Activated CD8-positive, alpha-beta T cell treated with anti-CD3 and anti-CD28 coated beads for 36 hours (primary cell): ENCODE data around the gene HUNK. TPM values are rescaled to one million over a fixed set of nuclear protein-coding genes. Genes with fewer than 3 reads are reported as not detected.

Experiments used
- ATAC-seq: fragments of 200-7000 bp; cut with Tn5 transposase; one replicate; pipeline ENCODE4 v1.10.0; 2021; ENCODE audit warnings: mild to moderate bottlenecking, moderate library complexity
- CTCF ChIA-PET: fragments of 350-600 bp; sonication (Branson Sonifier 250); formaldehyde crosslinking; loops from one replicate; lab custom pipeline; 2021; ENCODE audit warnings: antibody characterized with exemption; lab: Charles Lee
- POLR2A ChIA-PET: fragments of 350-600 bp; sonication (Branson Sonifier 250); formaldehyde crosslinking; loops from one replicate; lab custom pipeline; 2021; ENCODE audit warnings: antibody characterized with exemption; lab: Charles Lee
- DNase-seq: peaks from one replicate; pipeline ENCODE4 v3.0.0-alpha.2; 2020
- H3K27ac Mint-ChIP-seq: one replicate; pipeline ENCODE4 v1.8.0; 2021; ENCODE audit warnings: mild to moderate bottlenecking, mixed read lengths
- H3K27me3 Mint-ChIP-seq: one replicate; pipeline ENCODE4 v1.8.0; 2021; ENCODE audit warnings: mixed read lengths
- H3K36me3 Mint-ChIP-seq: one replicate; pipeline ENCODE4 v1.8.0; 2021; ENCODE audit warnings: low read depth, mixed read lengths
- H3K4me1 Mint-ChIP-seq: one replicate; pipeline ENCODE4 v1.8.0; 2021; ENCODE audit warnings: low read depth, mixed read lengths
- H3K4me3 Mint-ChIP-seq: one replicate; pipeline ENCODE4 v1.8.0; 2021; ENCODE audit warnings: mild to moderate bottlenecking, moderate library complexity, mixed read lengths
- H3K9me3 Mint-ChIP-seq: one replicate; pipeline ENCODE4 v1.8.0; 2021; ENCODE audit warnings: mixed read lengths
- CTCF ChIP-seq: fragments of 200-600 bp; IDR thresholded peaks from one replicate; pipeline ENCODE4 v1.8.0; 2022; ENCODE audit warnings: antibody characterized with exemption, mild to moderate bottlenecking
- intact Hi-C: fragments of 100-400 bp; cut with micrococcal nuclease; formaldehyde crosslinking; loops from one replicate; pipeline ENCODE4 v1.10.0; 2022
- total RNA-seq, 2 experiments: library from RNA; stranded (reverse); gene quantifications; one replicate each; pipeline ENCODE4 v1.2.3, GENCODE V29; 2021

The HUNK gene
- total RNA-seq, 2 experiments from 2014 or later: 0.20 to 0.27 TPM

DNA sequence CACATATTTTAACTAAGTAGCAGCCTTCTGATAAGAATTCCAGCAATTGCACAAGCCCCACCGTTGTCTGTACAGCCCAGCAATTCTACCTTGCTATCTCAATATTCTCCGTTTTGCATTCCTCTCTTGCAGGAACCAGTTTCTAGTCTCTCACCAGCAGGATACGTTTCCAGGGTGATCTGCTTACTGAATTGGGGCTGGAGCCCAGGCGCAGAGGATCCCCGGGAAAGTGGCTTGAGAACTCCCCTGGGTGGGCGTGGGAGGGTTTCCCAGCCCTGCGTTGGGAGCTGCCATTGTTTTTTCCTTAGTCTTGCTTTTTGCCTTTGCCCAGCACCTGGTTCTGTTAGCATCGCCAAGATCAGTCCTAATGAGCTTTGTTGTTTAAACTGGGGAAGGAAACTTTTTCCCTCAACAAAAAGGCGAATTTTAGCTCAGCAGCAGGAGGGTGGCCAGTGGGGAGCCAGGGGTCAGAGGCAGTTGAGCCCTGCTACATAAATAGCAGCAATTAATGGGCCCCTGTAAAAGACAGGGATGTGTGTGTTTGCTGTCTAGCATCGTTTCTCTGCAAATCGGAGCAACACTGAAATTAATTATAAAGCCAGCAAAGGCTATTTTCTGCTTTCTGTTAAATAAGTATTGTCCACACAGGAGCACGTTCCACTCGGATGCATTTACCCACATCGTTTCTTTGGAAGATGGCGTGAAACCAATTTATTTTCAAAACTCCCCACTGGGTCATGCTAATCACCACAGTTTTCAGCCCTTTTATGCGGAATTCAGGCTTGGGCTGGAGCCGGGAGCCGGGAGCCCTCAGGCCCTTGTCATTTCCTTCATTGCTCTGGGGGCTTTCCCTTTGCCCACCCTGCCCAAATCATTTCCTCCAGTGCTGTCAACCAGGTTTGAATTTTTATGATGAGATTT is 36.6 kb downstream of the HUNK start:
- no peak for ATAC-seq
- no peaks in the 10 kb centered on the region for H3K4me1 Mint-ChIP-seq
- no peak for DNase-seq
- intact Hi-C loops: no loop called here
- no peak for TF ChIP-seq CTCF
- POLR2A ChIA-PET: no interaction called here
- CTCF ChIA-PET: no interaction called here
- H3K9me3 Mint-ChIP-seq: no peaks in the 10 kb centered on the region
- no peak overlapping the region for H3K27ac Mint-ChIP-seq
- no peaks in the 10 kb centered on the region for H3K36me3 Mint-ChIP-seq
- peaks cover 25% of the 10 kb centered on the region for H3K27me3 Mint-ChIP-seq
- no peak overlapping the region for H3K4me3 Mint-ChIP-seq

- peaks cover 25% of the 10 kb centered on the region for H3K27me3 Mint-ChIP-seq
- intact Hi-C loops: no loop called here
- H3K36me3 Mint-ChIP-seq: no peaks in the 10 kb centered on the region
- H3K9me3 Mint-ChIP-seq: no peaks in the 10 kb centered on the region
- no peak for TF ChIP-seq CTCF
- ChIA-PET POLR2A (no interaction called here), CTCF (no interaction called here)
- no peak overlapping the region for H3K27ac Mint-ChIP-seq
- no peaks in the 10 kb centered on the region for H3K4me1 Mint-ChIP-seq
- DNase-seq: no peak
- ATAC-seq: no peak
- H3K4me3 Mint-ChIP-seq: no peak overlapping the region
These were observed 37.3 kb downstream of the HUNK start for GRCh38 chr21:31910074-31910470.

GRCh38 chr21:31911138-31911907 is 38.5 kb downstream of the HUNK start:
- no peak for TF ChIP-seq CTCF
- peaks cover 25% of the 10 kb centered on the region for H3K27me3 Mint-ChIP-seq
- H3K9me3 Mint-ChIP-seq: no peaks in the 10 kb centered on the region
- H3K27ac Mint-ChIP-seq: no peak overlapping the region
- ATAC-seq: no peak
- H3K4me1 Mint-ChIP-seq: no peaks in the 10 kb centered on the region
- H3K36me3 Mint-ChIP-seq: no peaks in the 10 kb centered on the region
- intact Hi-C loops: no loop called here
- ChIA-PET CTCF (no interaction called here), POLR2A (no interaction called here)
- no peak for DNase-seq
- H3K4me3 Mint-ChIP-seq: no peak overlapping the region

- H3K9me3 Mint-ChIP-seq: no peaks in the 10 kb centered on the region
- H3K36me3 Mint-ChIP-seq: no peaks in the 10 kb centered on the region
- TF ChIP-seq CTCF: no peak
- intact Hi-C loops: no loop called here
- DNase-seq (no peak), ATAC-seq (no peak)
- H3K27me3 Mint-ChIP-seq: peaks cover 19% of the 10 kb centered on the region
- CTCF ChIA-PET: no interaction called here
- POLR2A ChIA-PET: no interaction called here
- no peak overlapping the region for H3K4me3 Mint-ChIP-seq
- no peaks in the 10 kb centered on the region for H3K4me1 Mint-ChIP-seq
- H3K27ac Mint-ChIP-seq: no peak overlapping the region
These were observed 39.7 kb downstream of the HUNK start for GRCh38 chr21:31912501-31912900.

DNA sequence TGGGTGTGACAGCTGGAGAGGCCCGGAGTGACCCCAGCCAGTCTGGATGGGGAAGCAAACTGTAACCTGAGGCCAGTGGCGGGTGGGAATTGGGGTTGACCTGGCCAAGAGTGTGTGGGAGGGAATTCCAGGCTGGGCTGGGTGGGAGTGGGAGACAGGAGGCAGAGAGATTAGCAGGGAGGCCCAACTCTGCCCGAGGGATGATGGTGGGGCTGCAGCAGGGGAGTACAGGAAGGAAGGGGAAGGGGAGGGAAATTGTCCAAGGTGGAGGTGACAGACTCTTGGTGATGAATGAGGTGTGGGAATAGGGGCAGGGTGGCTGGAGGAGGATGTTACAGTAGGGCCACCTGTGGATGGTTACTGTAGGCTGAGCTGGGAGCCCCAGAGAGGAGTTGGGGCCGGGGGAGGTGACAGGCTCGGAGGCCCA is 40.4 kb downstream of the HUNK start:
- H3K4me3 Mint-ChIP-seq: no peak overlapping the region
- H3K36me3 Mint-ChIP-seq: no peaks in the 10 kb centered on the region
- intact Hi-C loops: no loop called here
- H3K27ac Mint-ChIP-seq: no peak overlapping the region
- DNase-seq (no peak), ATAC-seq (no peak)
- H3K27me3 Mint-ChIP-seq: peaks cover 19% of the 10 kb centered on the region
- no peaks in the 10 kb centered on the region for H3K9me3 Mint-ChIP-seq
- no peaks in the 10 kb centered on the region for H3K4me1 Mint-ChIP-seq
- TF ChIP-seq CTCF: no peak
- ChIA-PET POLR2A (no interaction called here), CTCF (no interaction called here)
